ENCODE measurements around the gene CNN3.

GRCh38 chr1:94947437-94947836 lies 20.5 kb upstream of the CNN3 start:
- TF ChIP-seq CTCF (IDR thresholded peaks at IDR 0.05) = no peak
- TF ChIP-seq EP300 (IDR thresholded peaks at IDR 0.05) = no peak
